ENCODE data around the gene UHRF1. TPM values are rescaled to one million over a fixed set of nuclear protein-coding genes. Genes with fewer than 3 reads are reported as not detected.

UHRF1 gene
- total and polyA plus RNA-seq, 2 of the 4 experiments (the other 2 are of a cell fraction), result 47.4 to 57.4 TPM

DNA sequence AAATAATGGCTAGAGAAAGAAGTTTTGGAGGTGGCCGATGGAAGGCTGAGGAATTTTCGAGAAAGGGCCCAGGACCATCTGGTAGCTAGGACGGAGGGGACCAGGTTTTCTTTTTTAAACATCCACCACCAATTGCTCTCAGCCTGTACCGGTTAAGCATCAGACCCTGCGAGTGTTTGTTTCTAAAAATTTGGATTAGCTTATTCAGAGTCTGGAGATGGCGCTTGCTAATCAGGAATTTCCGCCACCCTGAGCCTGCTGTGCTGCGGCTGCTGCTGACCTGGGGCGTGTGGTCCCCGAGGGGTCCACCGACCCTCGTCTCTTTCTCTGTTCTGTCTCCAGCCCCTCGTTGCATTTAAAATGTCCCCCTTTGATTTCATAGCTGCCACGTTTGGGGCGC is 2.0 kb downstream of the UHRF1 start:
- H4K8ac ChIP-seq (ENCODE audit: low read depth in 2 of 2, low read length in 2 of 2), result peak overlapping the region; percentile 82 to 96
- H3K27me3 ChIP-seq (ENCODE audit: control insufficient read depth, insufficient read depth, low read length), result no peaks in the 10 kb centered on the region
- intact Hi-C loops (cut with micrococcal nuclease) (loop anchor here (1.0 to 2.0 kb wide), 4 partner anchors 39 to 119 kb away; partner anchors contain the start of gene KDM4B), in situ Hi-C loops (cut with MboI; ENCODE audit: low sequenced_read_pairs) (loop anchor here (5.0 kb wide), 2 partner anchors 39 to 104 kb away; no protein-coding TSS in a partner anchor), dilution Hi-C loops (cut with HindIII; ENCODE audit: low sequenced_read_pairs, unreplicated experiment) (no loop called here)
- H3K27ac ChIP-seq (ENCODE audit: insufficient read depth, low read length), result peak overlapping the region; percentile 91
- H2AK5ac ChIP-seq (ENCODE audit: low read depth, low read length), result peak overlapping the region; percentile 95
- H3K23ac ChIP-seq (ENCODE audit: low read depth, low read length), result peak overlapping the region; percentile 99
- H3K9ac ChIP-seq (ENCODE audit: low read depth, low read length), result peak overlapping the region; percentile 85
- H3K4ac ChIP-seq (ENCODE audit: low read depth, low read length), result peak overlapping the region; percentile 98
- H3K4me1 ChIP-seq (ENCODE audit: control insufficient read depth, insufficient read depth, low read length), result peaks cover 38% of the 10 kb centered on the region
- DNase-seq (peak; percentile 25), ATAC-seq (ENCODE audit: low read depth) (no peak)
- peak overlapping the region; percentile 67 for H3K4me2 ChIP-seq (ENCODE audit: low read depth, low read length)
- CTCF ChIA-PET, result interaction anchor here (0.5 to 4.6 kb wide), 7 partner anchors 24 to 120 kb away, joined by 3 to 30 read pairs (median 4); no protein-coding TSS in a partner anchor
- no CpG with 5 or more reads among the region's 15 CpGs for WGBS, 2 experiments (ENCODE audit: extremely low coverage in 2 of 2, insufficient read length in 1 of 2)
- H3K9me1 ChIP-seq (ENCODE audit: insufficient read depth, low read length), result peaks cover 9% of the 10 kb centered on the region
- peak overlapping the region; percentile 93 for H2BK5ac ChIP-seq (ENCODE audit: low read depth, low read length, poor library complexity, severe bottlenecking)
- TF ChIP-seq FOS (IDR thresholded peaks at IDR 0.05; ENCODE audit: low read depth, low read length) (no peak), CHD1 (IDR thresholded peaks at IDR 0.05; ENCODE audit: low read depth, low read length) (no peak), RAD21 (IDR thresholded peaks at IDR 0.05; ENCODE audit: low read length) (no peak), CTCF (conservative IDR thresholded peaks at IDR 0.05; ENCODE audit: low read depth, low read length) (no peak), NFE2L2 (IDR thresholded peaks at IDR 0.05; ENCODE audit: low read depth, low read length) (no peak), POLR2A (IDR thresholded peaks at IDR 0.05; ENCODE audit: low read depth, low read length) (no peak), MAFK (IDR thresholded peaks at IDR 0.05; ENCODE audit: low read depth, low read length) (no peak), BHLHE40 (IDR thresholded peaks at IDR 0.05; ENCODE audit: low read depth, low read length) (no peak), RFX5 (IDR thresholded peaks at IDR 0.05; ENCODE audit: low read depth, low read length) (no peak), CEBPB (IDR thresholded peaks at IDR 0.05; ENCODE audit: low read depth, low read length) (no peak), SMC3 (IDR thresholded peaks at IDR 0.05; ENCODE audit: low read depth, low read length) (no peak), ELK1 (IDR thresholded peaks at IDR 0.05; ENCODE audit: borderline replicate concordance, low read depth, low read length) (no peak), MXI1 (IDR thresholded peaks at IDR 0.05; ENCODE audit: borderline replicate concordance, low read depth, low read length) (no peak), RCOR1 (IDR thresholded peaks at IDR 0.05; ENCODE audit: insufficient replicate concordance, low read length) (no peak), MAZ (IDR thresholded peaks at IDR 0.05; ENCODE audit: borderline replicate concordance, low read depth, low read length) (no peak)
- TF ChIP-seq, protein P1, sequence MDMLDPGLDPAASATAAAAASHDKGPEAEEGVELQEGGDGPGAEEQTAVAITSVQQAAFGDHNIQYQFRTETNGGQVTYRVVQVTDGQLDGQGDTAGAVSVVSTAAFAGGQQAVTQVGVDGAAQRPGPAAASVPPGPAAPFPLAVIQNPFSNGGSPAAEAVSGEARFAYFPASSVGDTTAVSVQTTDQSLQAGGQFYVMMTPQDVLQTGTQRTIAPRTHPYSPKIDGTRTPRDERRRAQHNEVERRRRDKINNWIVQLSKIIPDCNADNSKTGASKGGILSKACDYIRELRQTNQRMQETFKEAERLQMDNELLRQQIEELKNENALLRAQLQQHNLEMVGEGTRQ (IDR thresholded peaks at IDR 0.05; ENCODE audit: low read depth, low read length), result no peak
- H2BK20ac ChIP-seq (ENCODE audit: low read depth, low read length), result peak overlapping the region; percentile 82
- H3K18ac ChIP-seq (ENCODE audit: low read depth, low read length), result peak overlapping the region; percentile 56
- H2BK120ac ChIP-seq (ENCODE audit: low read depth, low read length), result peak overlapping the region; percentile 94
- H3K36me3 ChIP-seq (ENCODE audit: control insufficient read depth, insufficient read depth, low read length), result peaks cover 1% of the 10 kb centered on the region; the same call in 1 of the 2 replicates
- H2AFZ ChIP-seq (replicated peaks; ENCODE audit: low read length, poor library complexity), result peak overlapping the region; percentile 84
- BruUV-seq (replicated peaks), result no TSS peak
- peak overlapping the region; percentile 74 for H4K5ac ChIP-seq (ENCODE audit: low read depth, low read length)
- H2BK15ac ChIP-seq (ENCODE audit: low read depth, low read length), result peak overlapping the region; percentile 75; the same call in 2 of the 3 replicates
- peak overlapping the region; percentile 13 for H3K4me3 ChIP-seq (ENCODE audit: insufficient read depth, low read depth, low read length)
- H3K9me3 ChIP-seq (ENCODE audit: control insufficient read depth, insufficient read depth, low read length), result no peaks in the 10 kb centered on the region
- H3K56ac ChIP-seq (ENCODE audit: extremely low read depth, insufficient read depth, low read length), result peak overlapping the region; percentile 94
- H2AK9ac ChIP-seq (replicated peaks; ENCODE audit: low read depth, low read length, poor library complexity), result peak overlapping the region; percentile 98
- H3K14ac ChIP-seq (replicated peaks; ENCODE audit: low read depth, low read length), result peak overlapping the region; percentile 90
- H3K79me1 ChIP-seq (ENCODE audit: low read depth in 1 of 2, low read length in 2 of 2), result peaks cover 0 to 55% of the 10 kb centered on the region in 2 experiments; a peak in 2 of 4 replicates
- POLR2A ChIA-PET (ENCODE audit: unreplicated experiment), result interaction anchor here (0.9 to 2.3 kb wide), 4 partner anchors 41 to 101 kb away, joined by 3 to 10 read pairs (median 6); no protein-coding TSS in a partner anchor
- peaks cover 28% of the 10 kb centered on the region for H4K20me1 ChIP-seq (ENCODE audit: insufficient read depth, low read length)
- peak overlapping the region; percentile 92 for H4K91ac ChIP-seq (ENCODE audit: insufficient read depth, low read depth, low read length)
